Chondrocyte (in vitro differentiated cells): ENCODE data around the gene SREK1. TPM values are rescaled to one million over a fixed set of nuclear protein-coding genes. Genes with fewer than 3 reads are reported as not detected.

Experiments
- DNase-seq: peaks from one replicate; pipeline ENCODE4 v3.0.0; 2021; ENCODE audit warnings: mixed read lengths, low spot score
- H3K27ac Mint-ChIP-seq: one replicate; pipeline ENCODE4 v1.8.0; 2021; ENCODE audit warnings: mild to moderate bottlenecking, moderate library complexity, mixed read lengths; ENCODE audit not compliant: unreplicated experiment
- H3K27me3 Mint-ChIP-seq: 2 replicates; pipeline ENCODE4 v1.8.0; 2021; ENCODE audit warnings: low read depth, mixed read lengths
- H3K36me3 Mint-ChIP-seq: 2 replicates; pipeline ENCODE4 v1.8.0; 2021; ENCODE audit warnings: low read depth, mixed read lengths
- H3K4me1 Mint-ChIP-seq: 2 replicates; pipeline ENCODE4 v1.8.0; 2021; ENCODE audit warnings: low read depth, mild to moderate bottlenecking, mixed read lengths
- H3K4me3 Mint-ChIP-seq: one replicate; pipeline ENCODE4 v1.8.0; 2021; ENCODE audit warnings: mild to moderate bottlenecking, moderate library complexity, mixed read lengths; ENCODE audit not compliant: unreplicated experiment
- H3K9me3 Mint-ChIP-seq: 2 replicates; pipeline ENCODE4 v1.8.0; 2021; ENCODE audit warnings: low read depth, mixed read lengths
- CTCF ChIP-seq: fragments of 200-600 bp; sonication (generic); IDR thresholded peaks from 2 replicates; pipeline ENCODE4 v1.5.0; 2021; ENCODE audit warnings: antibody characterized with exemption, mild to moderate bottlenecking, moderate library complexity
- total RNA-seq: library from RNA; stranded (reverse); gene quantifications from 3 replicates; pipeline ENCODE4 v1.2.1, GENCODE V29; 2021

Gene SREK1
- total RNA-seq, 1 donor from 2014 or later: 51.0 TPM

DNA sequence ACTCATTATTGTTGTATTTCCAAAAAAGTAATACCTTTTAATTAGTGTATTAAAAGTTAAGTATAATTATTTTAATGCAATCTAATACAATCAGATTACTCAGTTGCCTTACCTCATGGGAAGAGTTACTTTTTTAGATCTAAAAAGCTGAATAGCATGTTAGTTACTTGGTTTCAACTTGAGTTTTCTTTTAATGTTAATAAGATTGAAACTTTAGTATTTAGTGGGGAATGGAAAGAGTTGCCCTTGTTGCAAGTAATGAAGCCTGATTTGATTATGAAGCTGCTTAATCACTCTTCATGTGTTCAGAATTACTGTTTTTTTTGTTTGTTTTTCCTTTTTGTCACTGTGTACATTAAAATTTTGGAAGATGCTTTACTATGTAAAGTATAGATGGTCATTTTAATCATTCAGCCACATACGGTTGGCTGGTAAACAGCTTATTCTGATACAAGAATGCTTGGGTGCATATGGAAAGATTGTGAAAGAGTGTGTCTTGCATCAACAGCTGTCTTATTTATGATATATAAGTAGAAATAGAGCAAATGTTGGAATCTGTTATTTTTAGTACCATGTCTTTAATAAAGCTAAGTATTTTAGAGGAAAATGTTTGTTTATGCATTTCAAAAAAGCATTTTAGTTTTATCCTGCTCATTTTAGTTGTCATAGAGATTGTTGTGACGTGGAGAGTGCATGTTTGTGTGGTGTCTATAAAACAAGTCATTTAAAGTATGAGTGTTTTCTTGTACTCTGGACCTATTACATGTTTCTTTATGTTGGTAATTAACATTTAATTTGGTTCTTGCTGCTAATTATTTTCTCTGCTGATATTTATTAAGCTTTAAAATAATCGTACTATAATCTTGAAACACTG is 36.4 kb downstream of the SREK1 start:
- H3K36me3 Mint-ChIP-seq: peaks cover 35% of the 10 kb centered on the region
- H3K4me3 Mint-ChIP-seq: no peak overlapping the region
- H3K27me3 Mint-ChIP-seq: no peaks in the 10 kb centered on the region
- no peaks in the 10 kb centered on the region for H3K4me1 Mint-ChIP-seq
- no peak for DNase-seq
- TF ChIP-seq CTCF: no peak
- no peak overlapping the region for H3K27ac Mint-ChIP-seq
- no peaks in the 10 kb centered on the region for H3K9me3 Mint-ChIP-seq

- no peaks in the 10 kb centered on the region for H3K9me3 Mint-ChIP-seq
- no peak for TF ChIP-seq CTCF
- no peaks in the 10 kb centered on the region for H3K27me3 Mint-ChIP-seq
- no peak overlapping the region for H3K4me3 Mint-ChIP-seq
- no peak for DNase-seq
- no peaks in the 10 kb centered on the region for H3K4me1 Mint-ChIP-seq
- peaks cover 7% of the 10 kb centered on the region for H3K36me3 Mint-ChIP-seq
- no peak overlapping the region for H3K27ac Mint-ChIP-seq
Observed at GRCh38 chr5:66186108-66186507, 42.0 kb downstream of the SREK1 start.

- TF ChIP-seq CTCF: no peak
- Mint-ChIP-seq H3K36me3 (no peaks in the 10 kb centered on the region), H3K27ac (no peak overlapping the region), H3K9me3 (no peaks in the 10 kb centered on the region), H3K4me1 (peaks cover 15% of the 10 kb centered on the region), H3K4me3 (no peak overlapping the region), H3K27me3 (no peaks in the 10 kb centered on the region)
- DNase-seq: no peak
Observed at GRCh38 chr5:66193419-66193818, 49.3 kb downstream of the SREK1 start.

- peaks cover 7% of the 10 kb centered on the region for H3K36me3 Mint-ChIP-seq
- peaks cover 15% of the 10 kb centered on the region for H3K4me1 Mint-ChIP-seq
- DNase-seq: no peak
- no peak overlapping the region for H3K27ac Mint-ChIP-seq
- peaks cover 13% of the 10 kb centered on the region for H3K9me3 Mint-ChIP-seq
- TF ChIP-seq CTCF: no peak
- H3K4me3 Mint-ChIP-seq: no peak overlapping the region
- H3K27me3 Mint-ChIP-seq: no peaks in the 10 kb centered on the region
Observed at GRCh38 chr5:66197764-66198405, 53.8 kb downstream of the SREK1 start.

DNA sequence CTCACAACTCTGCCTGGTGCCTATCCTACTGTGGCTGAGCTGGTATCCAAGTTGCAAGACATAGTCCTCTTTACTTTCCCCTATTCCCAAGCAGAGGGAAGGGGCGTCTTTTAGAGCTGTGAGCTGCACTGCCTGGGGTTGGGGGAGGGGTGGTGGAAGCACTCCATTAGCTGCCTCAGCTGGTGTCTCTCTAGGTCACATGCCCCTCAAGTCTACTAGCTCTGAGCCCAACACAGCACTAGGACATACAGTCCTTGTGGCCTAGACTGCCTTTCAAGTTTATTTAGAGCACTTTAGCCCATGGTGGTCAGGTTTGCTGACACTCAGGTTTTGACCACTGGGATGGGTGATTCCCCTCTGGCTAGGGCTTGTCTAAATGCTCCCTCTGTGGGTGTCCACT is 54.7 kb downstream of the SREK1 start:
- Mint-ChIP-seq H3K4me1 (peaks cover 15% of the 10 kb centered on the region), H3K4me3 (no peak overlapping the region), H3K27ac (no peak overlapping the region), H3K27me3 (no peaks in the 10 kb centered on the region), H3K9me3 (peaks cover 13% of the 10 kb centered on the region), H3K36me3 (peaks cover 7% of the 10 kb centered on the region)
- TF ChIP-seq CTCF: no peak
- DNase-seq: no peak
